HCT116 (cell line): Measurements from ENCODE around the gene TANGO6. TPM values are rescaled to one million over a fixed set of nuclear protein-coding genes. Genes with fewer than 3 reads are reported as not detected.

Experiments
- ATAC-seq: fragments of 200-7000 bp; cut with Tn5 transposase; 2 replicates; pipeline ENCODE4 v1.9.1; 2020; ENCODE audit warnings: mild to moderate bottlenecking, moderate library complexity
- BruUV-seq: library from RNA; stranded (reverse); fragments of 400-500 nt; replicated peaks from 2 replicates; lab custom pipeline; 2021; lab: Mats Ljungman, UMichigan
- CTCF ChIA-PET: fragments of 300-600 bp; sonication (Branson Sonifier 250); formaldehyde crosslinking; loops from one replicate; lab custom pipeline; 2021; ENCODE audit warnings: antibody characterized with exemption; lab: Charles Lee
- POLR2A ChIA-PET: fragments of 300-600, 350-600 bp; sonication (Branson Sonifier 250); formaldehyde crosslinking; loops from one replicate; lab custom pipeline; 2021; ENCODE audit warnings: antibody characterized with exemption; lab: Charles Lee
- RAD21 ChIA-PET, 2 experiments: fragments of 300-600 bp; sonication (Branson Sonifier 250); formaldehyde crosslinking; loops; one replicate each; lab custom pipeline; 2023; ENCODE audit warnings: low total read pairs in 2 of 2; ENCODE audit not compliant: uncharacterized antibody in 2 of 2, unreplicated experiment in 2 of 2, low non-redundant PET in 1 of 2; lab: Charles Lee
- DNase-seq: peaks from one replicate; pipeline ENCODE4 v3.0.0-alpha.2; 2010; ENCODE audit warnings: low read depth, low spot score
- H2AFZ ChIP-seq: fragments of 200-600 bp; shearing (Covaris generic), sonication (generic); 2 replicates; pipeline ENCODE4 v1.6.1; 2017; ENCODE audit warnings: low read depth, mixed run types, mixed read lengths, antibody characterized with exemption, low read length; ENCODE audit not compliant: poor library complexity, severe bottlenecking
- H3K27ac ChIP-seq: 2 replicates; pipeline ENCODE4 v1.5.1; 2012; ENCODE audit warnings: low read depth, low read length
- H3K27me3 ChIP-seq: fragments of 200-600 bp; sonication (generic); 2 replicates; pipeline ENCODE4 v1.6.1; 2016; ENCODE audit warnings: mixed run types, low read length, mixed read lengths; ENCODE audit not compliant: insufficient read depth
- H3K36me3 ChIP-seq, 2 experiments: fragments of 200-500 bp in 1 of 2; fragments of 200-600 bp in 1 of 2; sonication (Bioruptor generic) in 1 of 2; sonication (generic) in 1 of 2; 2 replicates each; pipeline versions ENCODE4 v1.5.1 to v1.6.1; 2014 to 2016; ENCODE audit warnings: low read length in 2 of 2, inconsistent platforms in 1 of 2, mixed read lengths in 1 of 2, mixed run types in 1 of 2; ENCODE audit not compliant: insufficient read depth in 2 of 2, control insufficient read depth in 1 of 2
- H3K4me1 ChIP-seq, 2 experiments: fragments of 200-600 bp in 1 of 2; sonication (generic) in 1 of 2; 2 replicates each; pipeline versions ENCODE4 v1.5.1 to v1.6.1; 2012 to 2017; ENCODE audit warnings: low read length in 2 of 2, inconsistent platforms in 1 of 2, mild to moderate bottlenecking in 1 of 2, mixed read lengths in 1 of 2, mixed run types in 1 of 2, moderate library complexity in 1 of 2; ENCODE audit not compliant: insufficient read depth in 2 of 2, control insufficient read depth in 1 of 2
- H3K4me2 ChIP-seq: fragments of 200-600 bp; sonication (generic); 2 replicates; pipeline ENCODE4 v1.6.1; 2017; ENCODE audit warnings: mixed run types, low read length, mixed read lengths
- H3K4me3 ChIP-seq, 2 experiments: fragments of 200-600 bp in 1 of 2; sonication (generic) in 1 of 2; replicated peaks in 1 of 2; 2 replicates each; pipeline ENCODE4 v1.5.1; 2011 to 2016; ENCODE audit warnings: low read length in 2 of 2, control low read depth in 1 of 2, low read depth in 1 of 2, mild to moderate bottlenecking in 1 of 2, mixed read lengths in 1 of 2, mixed run types in 1 of 2
- H3K79me2 ChIP-seq: fragments of 200-600 bp; sonication (generic); 2 replicates; pipeline ENCODE4 v1.6.1; 2017; ENCODE audit warnings: mild to moderate bottlenecking, mixed run types, low read length, moderate library complexity, mixed read lengths; ENCODE audit not compliant: insufficient read depth
- H3K9ac ChIP-seq: fragments of 200-600 bp; sonication (generic); 2 replicates; pipeline ENCODE4 v1.6.1; 2016; ENCODE audit warnings: low read length, mixed read lengths
- H3K9me2 ChIP-seq: fragments of 200-600 bp; sonication (generic), shearing (Covaris generic); 2 replicates; pipeline ENCODE4 v1.6.1; 2017; ENCODE audit warnings: mixed run types, mild to moderate bottlenecking, moderate library complexity; ENCODE audit not compliant: insufficient read depth
- H3K9me3 ChIP-seq, 2 experiments: fragments of 200-500 bp in 1 of 2; fragments of 200-600 bp in 1 of 2; sonication (Bioruptor generic) in 1 of 2; sonication (generic) in 1 of 2; 2 replicates each; pipeline ENCODE4 v1.6.1; 2014 to 2017; ENCODE audit warnings: low read length in 2 of 2, mixed read lengths in 2 of 2, inconsistent platforms in 1 of 2, low read depth in 1 of 2, mild to moderate bottlenecking in 1 of 2, mixed run types in 1 of 2, moderate library complexity in 1 of 2; ENCODE audit not compliant: control insufficient read depth in 1 of 2, insufficient read depth in 1 of 2
- H4K20me1 ChIP-seq: fragments of 200-600 bp; sonication (generic), shearing (Covaris generic); 2 replicates; pipeline ENCODE4 v1.6.1; 2017; ENCODE audit warnings: mixed run types, mild to moderate bottlenecking, moderate library complexity; ENCODE audit not compliant: insufficient read depth
- CBX3 ChIP-seq: IDR thresholded peaks from 2 replicates; pipeline ENCODE4 v1.6.1; 2012; ENCODE audit warnings: low read depth
- CEBPB ChIP-seq: IDR thresholded peaks from 2 replicates; pipeline ENCODE4 v1.6.1; 2012; ENCODE audit warnings: low read depth
- ELF1 ChIP-seq: IDR thresholded peaks from 2 replicates; pipeline ENCODE4 v1.6.1; 2012; ENCODE audit warnings: low read depth, borderline replicate concordance
- EZH2 ChIP-seq: fragments of 200-600 bp; sonication (generic); IDR thresholded peaks from 2 replicates; pipeline ENCODE4 v1.6.1; 2017; ENCODE audit warnings: antibody characterized with exemption, mixed run types
- EZH2phosphoT487 ChIP-seq: fragments of 200-600 bp; IDR thresholded peaks from 2 replicates; pipeline ENCODE4 v1.6.1; 2018; ENCODE audit warnings: antibody characterized with exemption, borderline replicate concordance
- FOSL1 ChIP-seq: IDR thresholded peaks from 2 replicates; pipeline ENCODE4 v1.6.1; 2012; ENCODE audit warnings: low read depth
- JUND ChIP-seq: IDR thresholded peaks from 2 replicates; pipeline ENCODE4 v1.6.1; 2012
- POLR2A ChIP-seq: IDR thresholded peaks from 2 replicates; pipeline ENCODE4 v1.7.0; 2011; ENCODE audit warnings: borderline replicate concordance; ENCODE audit not compliant: insufficient read depth, insufficient read length; ENCODE audit errors: extremely low read depth
- RAD21 ChIP-seq: IDR thresholded peaks from 2 replicates; pipeline ENCODE4 v1.6.1; 2012; ENCODE audit warnings: low read depth, mild to moderate bottlenecking
- REST ChIP-seq: IDR thresholded peaks from 2 replicates; pipeline ENCODE4 v1.6.1; 2012; ENCODE audit warnings: low read depth
- SP1 ChIP-seq: IDR thresholded peaks from 2 replicates; pipeline ENCODE4 v1.6.1; 2012; ENCODE audit warnings: low read depth
- TCF7L2 ChIP-seq: IDR thresholded peaks from 2 replicates; pipeline ENCODE4 v1.7.0; 2011; ENCODE audit warnings: borderline replicate concordance, inconsistent platforms; ENCODE audit not compliant: insufficient read depth, insufficient read length; ENCODE audit errors: extremely low read depth
- YY1 ChIP-seq: IDR thresholded peaks from 2 replicates; pipeline ENCODE4 v1.6.1; 2011; ENCODE audit warnings: low read length, low read depth, moderate library complexity, mild to moderate bottlenecking; ENCODE audit not compliant: insufficient replicate concordance; ENCODE audit errors: extremely low read depth
- ZFX ChIP-seq: fragments of 450-650 bp; IDR thresholded peaks from 2 replicates; pipeline ENCODE4 v1.6.1; 2017
- ZNF274 ChIP-seq: fragments of 200-500 bp; sonication (Bioruptor generic); IDR thresholded peaks from 2 replicates; pipeline ENCODE4 v1.6.1; 2014; ENCODE audit warnings: mild to moderate bottlenecking, low read depth, low read length, inconsistent platforms
- intact Hi-C: fragments of 100-400 bp; cut with micrococcal nuclease; formaldehyde crosslinking; loops from 2 replicates; pipeline ENCODE4 v1.10.0; 2022
- total RNA-seq: library from RNA; stranded (reverse); gene quantifications from one replicate; pipeline ENCODE4 v1.2.1, GENCODE V29; 2021; ENCODE audit not compliant: unreplicated experiment
- TF ChIP-seq, protein P1 (sequence below), 3 experiments: fragments of 200-600 bp in 1 of 3; sonication (generic) in 1 of 3; IDR thresholded peaks in 2 of 3; conservative IDR thresholded peaks in 1 of 3; 2 replicates each; pipeline ENCODE4 v1.5.1; 2012 to 2017; ENCODE audit warnings: low read depth in 2 of 3, low read length in 2 of 3, antibody characterized with exemption in 1 of 3, borderline replicate concordance in 1 of 3, control low read depth in 1 of 3, mild to moderate bottlenecking in 1 of 3, mixed read lengths in 1 of 3, mixed run types in 1 of 3, moderate library complexity in 1 of 3; ENCODE audit not compliant: insufficient read depth in 1 of 3
- TF ChIP-seq, protein P2 (sequence below): IDR thresholded peaks from 2 replicates; pipeline ENCODE4 v1.6.1; 2012

TANGO6 gene
- total RNA-seq, 1 experiment from 2014 or later, result 16.4 TPM

DNA sequence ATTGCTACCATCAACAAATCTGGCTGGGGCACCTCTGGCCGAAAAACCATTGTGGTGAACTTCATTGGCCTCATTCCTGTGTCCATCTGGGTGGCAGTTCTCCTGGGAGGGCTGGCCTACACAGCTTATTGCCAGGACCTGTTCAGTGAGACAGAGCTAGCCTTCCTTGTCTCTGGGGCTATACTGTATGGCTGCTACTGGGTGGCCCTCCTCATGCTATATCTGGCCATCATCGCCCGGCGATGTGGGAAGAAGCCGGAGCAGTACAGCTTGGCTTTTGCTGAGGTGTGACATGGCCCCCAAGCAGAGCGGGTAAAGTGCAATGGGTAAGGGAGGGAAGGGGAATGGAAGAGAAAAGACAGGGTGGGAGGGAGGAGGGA is 271.6 kb downstream of the TANGO6 start:
- Histone ChIP-seq H3K79me2 (peaks cover 64% of the 10 kb centered on the region), H4K20me1 (peaks cover 18% of the 10 kb centered on the region; the same call in 1 of the 2 replicates), H3K27ac (no peak overlapping the region), H3K27me3 (no peaks in the 10 kb centered on the region), H2AFZ (no peak overlapping the region), H3K9me3 (no peaks in the 10 kb centered on the region), H3K9ac (no peak overlapping the region), H3K9me2 (no peaks in the 10 kb centered on the region), H3K36me3 (peaks cover 50 to 92% of the 10 kb centered on the region in 2 experiments), H3K4me2 (no peak overlapping the region), H3K4me3 (no peak overlapping the region), H3K4me1 (peaks cover 0 to 22% of the 10 kb centered on the region in 2 experiments; a peak in 1 of 4 replicates)
- no peak for TF ChIP-seq EZH2phosphoT487
- no peak for TF ChIP-seq CEBPB
- TF ChIP-seq ZNF274, result no peak
- TF ChIP-seq YY1, result no peak
- TF ChIP-seq ELF1, result no peak
- no peak for TF ChIP-seq TCF7L2
- TF ChIP-seq CBX3, result no peak
- no peak for TF ChIP-seq ZFX
- TF ChIP-seq RAD21, result no peak
- no peak for TF ChIP-seq EZH2
- no peak for TF ChIP-seq JUND
- TF ChIP-seq FOSL1, result no peak
- TF ChIP-seq, protein P1, sequence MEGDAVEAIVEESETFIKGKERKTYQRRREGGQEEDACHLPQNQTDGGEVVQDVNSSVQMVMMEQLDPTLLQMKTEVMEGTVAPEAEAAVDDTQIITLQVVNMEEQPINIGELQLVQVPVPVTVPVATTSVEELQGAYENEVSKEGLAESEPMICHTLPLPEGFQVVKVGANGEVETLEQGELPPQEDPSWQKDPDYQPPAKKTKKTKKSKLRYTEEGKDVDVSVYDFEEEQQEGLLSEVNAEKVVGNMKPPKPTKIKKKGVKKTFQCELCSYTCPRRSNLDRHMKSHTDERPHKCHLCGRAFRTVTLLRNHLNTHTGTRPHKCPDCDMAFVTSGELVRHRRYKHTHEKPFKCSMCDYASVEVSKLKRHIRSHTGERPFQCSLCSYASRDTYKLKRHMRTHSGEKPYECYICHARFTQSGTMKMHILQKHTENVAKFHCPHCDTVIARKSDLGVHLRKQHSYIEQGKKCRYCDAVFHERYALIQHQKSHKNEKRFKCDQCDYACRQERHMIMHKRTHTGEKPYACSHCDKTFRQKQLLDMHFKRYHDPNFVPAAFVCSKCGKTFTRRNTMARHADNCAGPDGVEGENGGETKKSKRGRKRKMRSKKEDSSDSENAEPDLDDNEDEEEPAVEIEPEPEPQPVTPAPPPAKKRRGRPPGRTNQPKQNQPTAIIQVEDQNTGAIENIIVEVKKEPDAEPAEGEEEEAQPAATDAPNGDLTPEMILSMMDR (IDR thresholded peaks at IDR 0.05 in 2 of 3, conservative IDR thresholded peaks at IDR 0.05 in 1 of 3; ENCODE audit: borderline replicate concordance in 1 of 3, insufficient read depth in 1 of 3, low read depth in 2 of 3, low read length in 2 of 3), result no peak
- no peak for TF ChIP-seq SP1
- TF ChIP-seq POLR2A, result no peak
- no peak for TF ChIP-seq REST
- TF ChIP-seq, protein P2, sequence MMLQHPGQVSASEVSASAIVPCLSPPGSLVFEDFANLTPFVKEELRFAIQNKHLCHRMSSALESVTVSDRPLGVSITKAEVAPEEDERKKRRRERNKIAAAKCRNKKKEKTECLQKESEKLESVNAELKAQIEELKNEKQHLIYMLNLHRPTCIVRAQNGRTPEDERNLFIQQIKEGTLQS, result no peak
- CTCF ChIA-PET, result interaction anchor here (2.9 kb wide), 1 partner anchor 213 kb away, joined by 8 read pairs; no protein-coding TSS in a partner anchor
- no peak for DNase-seq
- RAD21 ChIA-PET, result no interaction called here
- intact Hi-C loops, result no loop called here
- BruUV-seq, result no TSS peak
- POLR2A ChIA-PET, result no interaction called here
- no peak for ATAC-seq
